Measurements from ENCODE around the gene ANKRD13A. TPM values are rescaled to one million over a fixed set of nuclear protein-coding genes. Genes with fewer than 3 reads are reported as not detected.
A peak's percentile ranks its signal among the peaks of the same experiment; 100 is the strongest.
"Not testable (repeated sequence)": the region's sequence is repeated elsewhere in the genome, so short reads cannot be mapped to it uniquely, and the experiment has no call there.

The ANKRD13A gene
- total RNA-seq, 2 donors from 2014 or later = 26.0 to 31.8 TPM

DNA sequence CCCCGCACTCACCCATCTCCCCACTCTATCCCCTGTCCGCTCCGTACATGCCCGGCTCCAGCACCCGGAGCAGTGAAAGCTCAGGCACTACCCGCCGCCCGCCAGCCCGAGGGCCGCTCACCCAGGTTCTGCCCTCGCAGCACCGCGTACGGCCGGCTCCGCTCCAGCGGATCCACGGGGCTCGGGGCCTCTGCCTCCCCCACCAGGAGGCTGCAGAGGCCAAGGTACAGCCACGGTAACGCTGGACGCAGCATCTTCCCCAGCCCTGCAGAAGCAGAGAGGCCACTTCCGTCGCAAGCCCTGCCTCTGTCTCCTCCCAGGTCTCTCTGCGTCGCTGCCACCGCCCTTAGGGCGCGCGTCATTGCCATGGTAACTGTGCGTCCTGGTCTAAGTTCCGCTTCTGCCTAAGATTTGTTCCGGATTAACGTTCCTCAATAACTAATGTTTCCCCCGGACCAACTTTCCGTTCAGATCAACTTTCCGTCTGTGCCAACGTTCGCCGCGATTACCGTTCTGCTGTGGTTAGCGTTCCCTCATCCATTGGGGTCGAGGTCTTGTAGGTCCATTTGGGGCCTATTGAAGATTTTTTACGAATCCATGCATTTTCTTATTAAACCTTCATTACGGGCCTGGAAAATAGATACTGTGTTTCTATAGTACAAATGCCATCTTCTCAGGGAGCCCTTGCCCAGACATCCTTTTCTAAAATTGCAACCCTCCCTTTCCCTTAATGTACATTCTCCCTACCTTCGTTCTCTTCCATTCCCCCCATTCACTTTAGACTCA is 49.2 kb downstream of the ANKRD13A start, which contains the start of gene C12orf76:
Gene C12orf76 (minus strand): TSS at position 281 of the 786 bp plus-strand sequence. CDS start 27 bp downstream, at position 254.
- no peaks in the 10 kb centered on the region for H3K27me3 ChIP-seq
- peaks cover 0 to 21% of the 10 kb centered on the region in 2 donors for H3K4me1 ChIP-seq
- TF ChIP-seq, protein P1, sequence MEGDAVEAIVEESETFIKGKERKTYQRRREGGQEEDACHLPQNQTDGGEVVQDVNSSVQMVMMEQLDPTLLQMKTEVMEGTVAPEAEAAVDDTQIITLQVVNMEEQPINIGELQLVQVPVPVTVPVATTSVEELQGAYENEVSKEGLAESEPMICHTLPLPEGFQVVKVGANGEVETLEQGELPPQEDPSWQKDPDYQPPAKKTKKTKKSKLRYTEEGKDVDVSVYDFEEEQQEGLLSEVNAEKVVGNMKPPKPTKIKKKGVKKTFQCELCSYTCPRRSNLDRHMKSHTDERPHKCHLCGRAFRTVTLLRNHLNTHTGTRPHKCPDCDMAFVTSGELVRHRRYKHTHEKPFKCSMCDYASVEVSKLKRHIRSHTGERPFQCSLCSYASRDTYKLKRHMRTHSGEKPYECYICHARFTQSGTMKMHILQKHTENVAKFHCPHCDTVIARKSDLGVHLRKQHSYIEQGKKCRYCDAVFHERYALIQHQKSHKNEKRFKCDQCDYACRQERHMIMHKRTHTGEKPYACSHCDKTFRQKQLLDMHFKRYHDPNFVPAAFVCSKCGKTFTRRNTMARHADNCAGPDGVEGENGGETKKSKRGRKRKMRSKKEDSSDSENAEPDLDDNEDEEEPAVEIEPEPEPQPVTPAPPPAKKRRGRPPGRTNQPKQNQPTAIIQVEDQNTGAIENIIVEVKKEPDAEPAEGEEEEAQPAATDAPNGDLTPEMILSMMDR (IDR thresholded peaks at IDR 0.05) = no peak
- peak within 1 kb of the TSS; percentile 71 to 72 for H3K27ac ChIP-seq
- no peaks in the 10 kb centered on the region for H3K36me3 ChIP-seq
- H3K4me3 ChIP-seq = peak within 1 kb of the TSS; percentile 71 to 91
- H3K9me3 ChIP-seq = no peaks in the 10 kb centered on the region
- peak; percentile 94 for DNase-seq (ENCODE audit: low spot score)

DNA sequence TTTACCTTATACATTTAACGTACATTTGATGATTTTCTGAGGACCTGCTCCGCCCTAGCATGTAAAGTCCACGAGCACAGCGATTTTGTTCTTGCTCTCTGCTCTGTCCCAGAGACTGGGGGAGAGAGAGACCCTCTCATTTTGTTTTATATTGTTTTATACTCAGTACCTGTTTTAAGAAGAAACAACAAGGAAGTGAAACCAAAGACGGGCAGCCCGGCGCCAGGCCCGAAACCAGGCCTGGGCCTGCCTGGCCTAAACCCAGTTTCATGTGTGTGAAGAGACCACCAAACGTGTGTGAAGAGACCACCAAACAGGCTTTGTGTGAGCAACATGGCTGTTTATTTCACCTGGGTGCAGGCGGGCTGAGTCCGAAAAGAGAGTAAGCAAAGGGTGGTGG is 49.8 kb downstream of the ANKRD13A start:
- Histone ChIP-seq H3K27ac (peak overlapping the region; percentile 71 to 72), H3K4me1 (peaks cover 0 to 18% of the 10 kb centered on the region in 2 donors), H3K4me3 (peak overlapping the region in 1 of 2 donors; percentile 71)
- not testable (repeated sequence) for H3K9me3 ChIP-seq; H3K36me3 ChIP-seq; H3K27me3 ChIP-seq; DNase-seq (ENCODE audit: low spot score)

DNA sequence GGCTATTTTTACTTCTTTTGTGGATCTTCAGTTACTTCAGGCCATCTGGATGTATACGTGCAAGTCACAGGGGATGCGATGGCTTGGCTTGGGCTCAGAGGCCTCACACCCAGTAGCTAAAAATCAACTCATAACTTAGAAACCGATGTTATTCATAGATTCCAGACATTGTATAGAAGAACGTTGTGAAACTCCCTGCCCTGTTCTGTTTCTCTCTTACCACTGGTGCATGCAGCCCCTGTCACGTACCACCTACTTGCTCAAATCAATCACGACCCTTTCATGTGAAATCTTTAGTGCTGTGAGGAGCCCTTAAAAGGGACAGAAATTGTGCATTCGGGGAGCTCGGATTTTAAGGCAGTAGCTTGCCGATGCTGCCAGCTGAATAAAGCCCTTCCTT is 50.4 kb downstream of the ANKRD13A start:
- not testable (repeated sequence) for DNase-seq (ENCODE audit: low spot score); H3K9me3 ChIP-seq; H3K27me3 ChIP-seq; H3K27ac ChIP-seq; H3K4me3 ChIP-seq; H3K36me3 ChIP-seq
- H3K4me1 ChIP-seq = peaks cover 0 to 18% of the 10 kb centered on the region in 2 donors

DNA sequence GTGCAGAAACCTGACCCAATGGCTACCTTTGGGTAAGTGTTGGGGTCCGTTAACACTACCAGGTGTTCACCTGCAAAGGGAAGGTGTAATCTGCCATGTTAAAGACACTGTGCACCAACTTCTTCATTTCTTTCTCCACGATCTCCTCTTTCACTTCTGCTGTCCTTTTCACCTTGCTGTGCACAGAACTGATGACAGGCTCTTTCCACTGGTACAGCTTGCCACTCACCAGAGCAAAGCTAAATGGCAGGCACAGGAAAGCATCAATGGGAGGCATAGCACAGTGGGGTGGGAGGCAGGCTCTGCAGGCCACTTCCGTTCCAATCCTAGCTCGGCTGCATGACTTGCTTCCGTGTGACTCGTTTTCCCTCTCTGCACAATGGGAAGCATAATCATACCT is 51.7 kb downstream of the ANKRD13A start:
- DNase-seq (ENCODE audit: low spot score) = no peak
- H3K4me3 ChIP-seq = no peak overlapping the region
- peaks cover 0 to 18% of the 10 kb centered on the region in 2 donors for H3K4me1 ChIP-seq
- H3K36me3 ChIP-seq = no peaks in the 10 kb centered on the region
- no peak overlapping the region for H3K27ac ChIP-seq
- H3K9me3 ChIP-seq = no peaks in the 10 kb centered on the region
- no peaks in the 10 kb centered on the region for H3K27me3 ChIP-seq
- TF ChIP-seq, protein P1 (IDR thresholded peaks at IDR 0.05) = no peak

DNA sequence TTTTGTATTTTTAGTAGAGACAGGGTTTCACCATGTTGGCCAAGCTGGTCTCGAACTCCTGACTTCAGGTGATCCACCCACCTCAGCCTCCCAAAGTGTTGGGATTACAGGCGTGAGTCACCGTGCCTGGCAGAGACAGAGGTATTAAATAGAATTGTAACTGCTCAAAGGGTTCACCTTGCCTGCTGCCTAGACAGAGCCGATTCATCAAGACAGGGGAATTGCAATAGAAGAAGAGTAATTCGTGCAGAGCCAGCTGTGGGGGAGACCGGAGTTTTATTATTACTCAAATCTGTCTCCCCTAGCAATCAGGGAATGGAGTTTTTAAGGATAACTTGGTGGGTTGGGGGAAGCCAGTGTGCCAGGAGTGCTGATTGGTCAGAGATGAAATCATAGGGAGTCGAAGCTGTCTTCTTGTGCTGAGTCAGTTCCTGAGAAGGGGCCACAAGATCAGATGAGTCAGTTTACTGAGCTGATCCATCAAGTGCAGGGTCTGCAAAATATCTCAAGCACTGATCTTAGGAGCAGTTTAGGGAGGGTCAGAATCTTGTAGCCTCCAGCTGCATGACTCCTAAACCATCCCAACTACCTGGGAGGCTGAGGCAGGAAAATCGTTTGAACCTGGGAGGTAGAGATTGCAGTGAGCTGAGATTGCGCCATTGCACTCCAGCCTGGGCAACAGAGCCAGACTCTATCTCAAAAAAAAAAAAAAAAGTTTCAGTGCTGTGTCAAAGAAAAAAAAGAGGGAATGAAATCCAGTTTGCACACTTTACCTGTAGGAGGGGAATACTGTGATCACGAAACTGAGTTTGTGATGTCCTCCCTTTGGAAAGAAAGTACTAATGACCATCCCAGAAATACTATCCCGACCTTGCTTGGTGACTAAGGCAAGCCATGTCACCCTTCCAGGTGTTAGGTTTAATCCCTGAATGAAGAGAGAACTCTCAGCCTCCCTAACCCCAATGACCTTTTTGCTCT is 56.4 kb downstream of the ANKRD13A start:
- not testable (repeated sequence) for DNase-seq (ENCODE audit: low spot score); H3K4me3 ChIP-seq; H3K27me3 ChIP-seq; H3K27ac ChIP-seq; H3K36me3 ChIP-seq; H3K9me3 ChIP-seq; H3K4me1 ChIP-seq

DNA sequence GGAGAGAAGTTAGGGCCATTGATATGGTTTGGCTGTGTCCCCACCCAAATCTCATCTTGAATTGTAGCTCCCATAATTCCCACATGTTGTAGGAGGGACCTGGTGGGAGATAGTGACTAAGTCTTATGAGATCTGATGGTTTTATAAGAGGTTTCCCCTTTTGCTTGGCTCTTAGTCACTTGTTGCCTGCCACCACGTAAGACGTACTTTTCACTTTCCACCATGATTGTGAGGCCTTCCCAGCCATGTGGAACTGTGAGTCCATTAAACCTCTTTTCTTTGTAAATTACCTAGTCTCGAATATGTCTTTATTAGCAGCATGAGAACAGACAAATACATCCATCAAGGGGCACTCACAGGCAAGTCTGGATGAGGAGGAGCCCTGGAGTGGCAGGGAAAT is 57.4 kb downstream of the ANKRD13A start:
- not testable (repeated sequence) for H3K36me3 ChIP-seq; H3K9me3 ChIP-seq; H3K4me1 ChIP-seq; DNase-seq (ENCODE audit: low spot score); H3K27me3 ChIP-seq; H3K27ac ChIP-seq; H3K4me3 ChIP-seq

DNA sequence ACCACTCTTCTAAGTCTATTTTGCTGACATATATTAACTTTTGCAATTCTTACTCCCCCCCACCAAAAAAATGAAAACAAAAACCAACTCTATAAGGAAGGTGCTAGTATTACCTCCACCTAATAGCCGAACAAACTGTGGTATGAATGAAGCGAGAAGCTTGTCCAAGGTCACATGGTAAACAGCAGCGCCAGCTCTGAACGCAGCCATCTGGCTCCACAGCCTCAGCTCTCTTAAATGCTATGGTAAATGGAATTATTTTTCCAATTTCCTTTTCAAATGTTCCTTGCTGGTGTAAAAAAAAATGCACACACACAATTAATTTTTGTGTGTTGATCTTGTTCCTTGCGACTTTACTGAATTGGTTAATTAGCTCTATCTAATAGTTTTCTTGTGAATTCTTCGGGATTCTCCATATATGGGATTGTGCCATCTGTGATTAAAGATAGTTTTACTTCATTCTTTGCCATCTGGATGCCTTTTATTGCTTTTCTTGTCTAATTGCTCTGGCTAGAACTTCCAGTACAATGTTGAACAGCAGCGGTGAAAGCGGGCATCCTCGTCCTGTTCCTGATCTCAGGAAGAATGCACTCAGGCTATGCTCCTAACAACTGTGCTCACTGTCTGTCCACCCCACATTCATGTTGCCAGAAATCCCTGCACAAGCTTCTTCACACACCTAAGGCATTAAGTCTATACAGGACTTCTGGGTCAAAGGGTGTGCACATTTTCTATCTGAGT is 59.8 kb downstream of the ANKRD13A start:
- Histone ChIP-seq H3K27ac (no peak overlapping the region), H3K4me3 (no peak overlapping the region), H3K4me1 (no peaks in the 10 kb centered on the region), H3K9me3 (no peaks in the 10 kb centered on the region), H3K27me3 (no peaks in the 10 kb centered on the region), H3K36me3 (no peaks in the 10 kb centered on the region)
- TF ChIP-seq, protein P1 (IDR thresholded peaks at IDR 0.05) = no peak
- no peak for DNase-seq (ENCODE audit: low spot score)
